Caco-2 (cell line): ENCODE data around the gene FAM13A. TPM values are rescaled to one million over a fixed set of nuclear protein-coding genes. Genes with fewer than 3 reads are reported as not detected.
A peak's percentile ranks its signal among the peaks of the same experiment; 100 is the strongest.

Experiments
- BruUV-seq: library from RNA; stranded (reverse); fragments of 400-500 nt; replicated peaks from 2 replicates; lab custom pipeline; 2021; lab: Mats Ljungman, UMichigan
- CTCF ChIA-PET: fragments of 300-600 bp; sonication (Branson Sonifier 250); formaldehyde crosslinking; loops from one replicate; lab custom pipeline; 2022; ENCODE audit warnings: antibody characterized with exemption; lab: Charles Lee
- POLR2A ChIA-PET: fragments of 300-600 bp; sonication (Branson Sonifier 250); formaldehyde crosslinking; loops from one replicate; lab custom pipeline; 2022; ENCODE audit warnings: antibody characterized with exemption; lab: Charles Lee
- DNase-seq, 2 experiments: peaks; one replicate each; pipeline versions ENCODE4 v3.0.0 to v3.0.0-alpha.2; 2020 to 2022
- H3K27me3 ChIP-seq: replicated peaks from 2 replicates; pipeline ENCODE4 v1.6.0; 2011; ENCODE audit warnings: low read length; ENCODE audit not compliant: control insufficient read depth, insufficient read depth
- H3K36me3 ChIP-seq: 2 replicates; pipeline ENCODE4 v1.5.1; 2011; ENCODE audit warnings: low read length; ENCODE audit not compliant: control insufficient read depth, insufficient read depth
- H3K4me1 ChIP-seq: fragments of 250-450 bp; sonication (Bioruptor Pico); 2 replicates; pipeline ENCODE4 v1.5.1; 2020; ENCODE audit warnings: mild to moderate bottlenecking
- H3K4me3 ChIP-seq: 2 replicates; pipeline ENCODE4 v1.5.1; 2011; ENCODE audit warnings: low read depth, mild to moderate bottlenecking, control low read depth, low read length
- H3K9me3 ChIP-seq: fragments of 250-450 bp; sonication (Bioruptor Pico); 2 replicates; pipeline ENCODE4 v1.5.1; 2020; ENCODE audit warnings: mild to moderate bottlenecking, moderate library complexity
- H3K27ac Mint-ChIP-seq: one replicate; pipeline ENCODE4 v1.8.0; 2022; ENCODE audit warnings: mixed read lengths; ENCODE audit not compliant: unreplicated experiment
- H3K27me3 Mint-ChIP-seq: one replicate; pipeline ENCODE4 v1.8.0; 2022; ENCODE audit warnings: mixed read lengths; ENCODE audit not compliant: insufficient read depth, unreplicated experiment
- H3K36me3 Mint-ChIP-seq: one replicate; pipeline ENCODE4 v1.8.0; 2022; ENCODE audit warnings: mild to moderate bottlenecking, mixed read lengths; ENCODE audit not compliant: insufficient read depth, unreplicated experiment
- H3K4me1 Mint-ChIP-seq: one replicate; pipeline ENCODE4 v1.8.0; 2022; ENCODE audit warnings: low read depth, mixed read lengths; ENCODE audit not compliant: unreplicated experiment
- H3K4me3 Mint-ChIP-seq: one replicate; pipeline ENCODE4 v1.8.0; 2022; ENCODE audit warnings: mild to moderate bottlenecking, moderate library complexity, mixed read lengths; ENCODE audit not compliant: unreplicated experiment
- H3K9me3 Mint-ChIP-seq: one replicate; pipeline ENCODE4 v1.8.0; 2022; ENCODE audit warnings: mixed read lengths; ENCODE audit not compliant: unreplicated experiment
- CTCF ChIP-seq, 2 experiments: fragments of 200-600 bp in 1 of 2; IDR thresholded peaks; 1 replicate in 1 of 2; 2 replicates in 1 of 2; pipeline versions ENCODE4 v1.5.1 to v1.8.0; 2011 to 2022; ENCODE audit warnings: antibody characterized with exemption in 1 of 2, control low read depth in 1 of 2, inconsistent platforms in 1 of 2, low read depth in 1 of 2, low read length in 1 of 2, mild to moderate bottlenecking in 1 of 2, moderate library complexity in 1 of 2; ENCODE audit not compliant: insufficient read depth in 1 of 2, severe bottlenecking in 1 of 2, unreplicated experiment in 1 of 2
- intact Hi-C: fragments of 100-400 bp; cut with micrococcal nuclease; formaldehyde crosslinking; loops from one replicate; pipeline ENCODE4 v1.10.0; 2022; ENCODE audit not compliant: unreplicated experiment
- total RNA-seq: library from RNA; stranded (reverse); gene quantifications from 2 replicates; pipeline ENCODE4 v1.2.3, GENCODE V29; 2022

Gene FAM13A
- total RNA-seq, 1 experiment from 2014 or later, result 11.0 TPM

GRCh38 chr4:88743696-88744095 is 313.3 kb downstream of the FAM13A start:
- CTCF ChIA-PET, result no interaction called here
- no peaks in the 10 kb centered on the region for H3K27me3 Mint-ChIP-seq
- TF ChIP-seq CTCF (IDR thresholded peaks at IDR 0.05; ENCODE audit: insufficient read depth in 1 of 2, low read depth in 1 of 2, low read length in 1 of 2, severe bottlenecking in 1 of 2, unreplicated experiment in 1 of 2), result no peak
- no peaks in the 10 kb centered on the region for H3K36me3 Mint-ChIP-seq
- no peak overlapping the region for H3K27ac Mint-ChIP-seq
- no peak overlapping the region for H3K4me3 Mint-ChIP-seq
- intact Hi-C loops, result no loop called here
- H3K4me1 Mint-ChIP-seq, result no peaks in the 10 kb centered on the region
- H3K4me3 ChIP-seq, result no peak overlapping the region
- BruUV-seq, result no TSS peak
- no peaks in the 10 kb centered on the region for H3K9me3 ChIP-seq
- H3K27me3 ChIP-seq, result no peaks in the 10 kb centered on the region
- H3K36me3 ChIP-seq, result peaks cover 2% of the 10 kb centered on the region; the same call in 1 of the 2 replicates
- POLR2A ChIA-PET, result no interaction called here
- peaks cover 1% of the 10 kb centered on the region for H3K4me1 ChIP-seq
- no peak for DNase-seq
- H3K9me3 Mint-ChIP-seq, result no peaks in the 10 kb centered on the region

GRCh38 chr4:88742561-88742960 is 314.4 kb downstream of the FAM13A start:
- CTCF ChIA-PET, result no interaction called here
- DNase-seq, result no peak
- H3K4me1 ChIP-seq, result peaks cover 9% of the 10 kb centered on the region
- TF ChIP-seq CTCF (IDR thresholded peaks at IDR 0.05; ENCODE audit: insufficient read depth in 1 of 2, low read depth in 1 of 2, low read length in 1 of 2, severe bottlenecking in 1 of 2, unreplicated experiment in 1 of 2), result no peak
- no peaks in the 10 kb centered on the region for H3K9me3 Mint-ChIP-seq
- H3K4me3 ChIP-seq, result no peak overlapping the region
- H3K27ac Mint-ChIP-seq, result no peak overlapping the region
- H3K9me3 ChIP-seq, result no peaks in the 10 kb centered on the region
- H3K4me3 Mint-ChIP-seq, result no peak overlapping the region
- peaks cover 6% of the 10 kb centered on the region for H3K4me1 Mint-ChIP-seq
- no peaks in the 10 kb centered on the region for H3K36me3 Mint-ChIP-seq
- no peaks in the 10 kb centered on the region for H3K27me3 ChIP-seq
- no peaks in the 10 kb centered on the region for H3K27me3 Mint-ChIP-seq
- no TSS peak for BruUV-seq
- intact Hi-C loops, result no loop called here
- peaks cover 4% of the 10 kb centered on the region for H3K36me3 ChIP-seq
- POLR2A ChIA-PET, result no interaction called here

- Mint-ChIP-seq H3K27me3 (no peaks in the 10 kb centered on the region), H3K9me3 (no peaks in the 10 kb centered on the region), H3K4me3 (no peak overlapping the region), H3K4me1 (peaks cover 10% of the 10 kb centered on the region), H3K27ac (peak overlapping the region; percentile 46), H3K36me3 (no peaks in the 10 kb centered on the region)
- TF ChIP-seq CTCF (IDR thresholded peaks at IDR 0.05; ENCODE audit: insufficient read depth in 1 of 2, low read depth in 1 of 2, low read length in 1 of 2, severe bottlenecking in 1 of 2, unreplicated experiment in 1 of 2), result no peak
- POLR2A ChIA-PET, result no interaction called here
- BruUV-seq, result no TSS peak
- Histone ChIP-seq H3K27me3 (no peaks in the 10 kb centered on the region), H3K4me3 (no peak overlapping the region), H3K36me3 (peaks cover 2% of the 10 kb centered on the region), H3K9me3 (no peaks in the 10 kb centered on the region), H3K4me1 (peaks cover 9% of the 10 kb centered on the region)
- intact Hi-C loops, result loop anchor here (2.0 kb wide), 1 partner anchor 17 kb away; no protein-coding TSS in a partner anchor
- no peak for DNase-seq
- CTCF ChIA-PET, result no interaction called here
Measured at GRCh38 chr4:88738180-88738579, 318.8 kb downstream of the FAM13A start.
